Measurements from ENCODE around the gene DNM2.

DNA sequence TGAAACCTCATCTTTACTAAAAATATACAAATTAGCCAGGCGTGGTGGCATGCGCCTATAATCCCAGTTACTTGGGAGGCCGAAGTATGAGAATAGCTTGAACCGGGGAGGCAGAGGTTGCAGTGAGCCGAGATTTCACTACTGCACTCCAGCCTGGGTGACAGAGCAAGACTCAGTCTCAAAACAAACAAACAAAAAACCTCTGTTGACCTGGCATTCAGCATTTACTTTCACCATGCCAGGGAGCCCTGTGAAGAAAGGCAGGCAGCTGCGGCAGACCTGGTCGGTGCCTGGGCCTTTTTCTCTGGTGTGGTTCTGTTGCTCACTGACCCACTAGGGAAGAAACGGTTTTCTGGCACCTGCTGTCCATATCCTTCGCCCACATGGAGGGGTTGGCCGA lies 49.8 kb downstream of the DNM2 start:
- TF ChIP-seq POLR2A (IDR thresholded peaks at IDR 0.05) (no peak), CTCF (IDR thresholded peaks at IDR 0.05) (no peak)

Data from testis (tissue), 2 donors.